GM12878 (cell line): ENCODE results near the gene EPHA5.

Source experiments
- EZH2 ChIP-seq: IDR thresholded peaks from 2 replicates; pipeline ENCODE4 v1.6.1; 2012; ENCODE audit warnings: low read depth, mild to moderate bottlenecking, control low read depth, inconsistent platforms, low read length, borderline replicate concordance; ENCODE audit not compliant: control insufficient read depth
- KAT2A ChIP-seq: conservative IDR thresholded peaks from 2 replicates; pipeline ENCODE4 v1.6.1; 2011; ENCODE audit warnings: low read depth, low read length; ENCODE audit not compliant: control insufficient read depth
- MTA3 ChIP-seq: IDR thresholded peaks from 2 replicates; pipeline ENCODE4 v1.6.1; 2012; ENCODE audit warnings: low read length, inconsistent platforms, borderline replicate concordance
- NFXL1 ChIP-seq: fragments of 450-650 bp; IDR thresholded peaks from 2 replicates; pipeline ENCODE4 v1.6.1; 2017; ENCODE audit warnings: antibody characterized with exemption, mild to moderate bottlenecking, borderline replicate concordance
- NFYA ChIP-seq: IDR thresholded peaks from 2 replicates; pipeline ENCODE4 v1.6.1; 2011; ENCODE audit warnings: low read depth, mild to moderate bottlenecking, low read length, improper control_type of control experiment, borderline replicate concordance
- POLR2A ChIP-seq: IDR thresholded peaks from 2 replicates; pipeline ENCODE4 v1.6.1; 2011; ENCODE audit warnings: low read depth, mild to moderate bottlenecking, low read length
- POLR2AphosphoS5 ChIP-seq: IDR thresholded peaks from 2 replicates; pipeline ENCODE4 v1.6.1; 2011; ENCODE audit warnings: mild to moderate bottlenecking, low read length, inconsistent platforms
- RELA ChIP-seq: fragments of 450-650 bp; IDR thresholded peaks from 2 replicates; pipeline ENCODE4 v1.8.0; 2014; ENCODE audit warnings: borderline replicate concordance; ENCODE audit not compliant: partially characterized antibody
- SRF ChIP-seq, 2 experiments: IDR thresholded peaks; 2 replicates each; pipeline ENCODE4 v1.6.1; 2011; ENCODE audit warnings: low read depth in 2 of 2, low read length in 2 of 2, mild to moderate bottlenecking in 1 of 2, moderate library complexity in 1 of 2
- TAF1 ChIP-seq: IDR thresholded peaks from 2 replicates; pipeline ENCODE4 v1.6.1; 2011; ENCODE audit warnings: mild to moderate bottlenecking, low read depth, low read length, borderline replicate concordance
- ZNF384 ChIP-seq: IDR thresholded peaks from 2 replicates; pipeline ENCODE4 v1.6.1; 2012; ENCODE audit warnings: low read depth, mild to moderate bottlenecking, low read length, improper control_type of control experiment, borderline replicate concordance
- TF ChIP-seq, protein P1 (sequence below): IDR thresholded peaks from 2 replicates; pipeline ENCODE4 v1.6.1; 2012; ENCODE audit warnings: low read depth, low read length, improper control_type of control experiment
- TF ChIP-seq, protein P2 (sequence below): IDR thresholded peaks from 2 replicates; pipeline ENCODE4 v1.6.1; 2011; ENCODE audit warnings: low read depth, mild to moderate bottlenecking, low read length, moderate library complexity, borderline replicate concordance; ENCODE audit errors: extremely low read depth

DNA sequence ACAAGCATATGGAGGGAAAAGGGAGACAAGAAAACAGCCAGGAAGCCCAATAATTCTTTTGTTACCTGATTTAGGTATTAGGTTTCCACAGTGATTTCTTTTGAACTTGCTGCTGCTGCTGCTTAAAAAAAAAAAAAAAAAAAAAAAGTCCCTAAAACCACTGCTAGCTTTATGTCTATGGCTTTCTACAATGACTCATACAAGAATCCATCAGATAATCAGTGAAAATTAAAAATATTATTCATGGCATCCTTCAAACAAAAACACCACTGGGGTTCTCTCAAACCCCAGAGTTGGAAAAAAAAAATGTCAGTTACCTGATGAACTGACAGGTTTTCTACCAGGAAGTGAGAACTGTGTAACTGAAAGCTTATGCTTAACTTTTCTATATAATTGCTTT is 14.3 kb downstream of the EPHA5 start:
- TF ChIP-seq RELA: no peak
- TF ChIP-seq, protein P1, sequence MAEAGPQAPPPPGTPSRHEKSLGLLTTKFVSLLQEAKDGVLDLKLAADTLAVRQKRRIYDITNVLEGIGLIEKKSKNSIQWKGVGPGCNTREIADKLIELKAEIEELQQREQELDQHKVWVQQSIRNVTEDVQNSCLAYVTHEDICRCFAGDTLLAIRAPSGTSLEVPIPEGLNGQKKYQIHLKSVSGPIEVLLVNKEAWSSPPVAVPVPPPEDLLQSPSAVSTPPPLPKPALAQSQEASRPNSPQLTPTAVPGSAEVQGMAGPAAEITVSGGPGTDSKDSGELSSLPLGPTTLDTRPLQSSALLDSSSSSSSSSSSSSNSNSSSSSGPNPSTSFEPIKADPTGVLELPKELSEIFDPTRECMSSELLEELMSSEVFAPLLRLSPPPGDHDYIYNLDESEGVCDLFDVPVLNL: no peak
- no peak for TF ChIP-seq ZNF384
- TF ChIP-seq NFXL1: no peak
- TF ChIP-seq, protein P2, sequence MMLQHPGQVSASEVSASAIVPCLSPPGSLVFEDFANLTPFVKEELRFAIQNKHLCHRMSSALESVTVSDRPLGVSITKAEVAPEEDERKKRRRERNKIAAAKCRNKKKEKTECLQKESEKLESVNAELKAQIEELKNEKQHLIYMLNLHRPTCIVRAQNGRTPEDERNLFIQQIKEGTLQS: no peak
- no peak for TF ChIP-seq POLR2AphosphoS5
- TF ChIP-seq MTA3: no peak
- TF ChIP-seq EZH2: no peak
- TF ChIP-seq KAT2A: no peak
- TF ChIP-seq TAF1: no peak
- TF ChIP-seq NFYA: no peak
- no peak for TF ChIP-seq SRF (IDR thresholded peaks at IDR 0.05; ENCODE audit: low read depth in 2 of 2, low read length in 2 of 2)
- TF ChIP-seq POLR2A: no peak
